UCSD-AML1 (cell line): ENCODE results near the gene HLA-DRA.
"Not testable (repeated sequence)": the region's sequence is repeated elsewhere in the genome, so short reads cannot be mapped to it uniquely, and the experiment has no call there.

Experiments
- DNase-seq: peaks from one replicate; lab custom pipeline; 2025; ENCODE audit not compliant: unreplicated experiment; lab: John Stamatoyannopoulos, UW

HLA-DRA gene

DNA sequence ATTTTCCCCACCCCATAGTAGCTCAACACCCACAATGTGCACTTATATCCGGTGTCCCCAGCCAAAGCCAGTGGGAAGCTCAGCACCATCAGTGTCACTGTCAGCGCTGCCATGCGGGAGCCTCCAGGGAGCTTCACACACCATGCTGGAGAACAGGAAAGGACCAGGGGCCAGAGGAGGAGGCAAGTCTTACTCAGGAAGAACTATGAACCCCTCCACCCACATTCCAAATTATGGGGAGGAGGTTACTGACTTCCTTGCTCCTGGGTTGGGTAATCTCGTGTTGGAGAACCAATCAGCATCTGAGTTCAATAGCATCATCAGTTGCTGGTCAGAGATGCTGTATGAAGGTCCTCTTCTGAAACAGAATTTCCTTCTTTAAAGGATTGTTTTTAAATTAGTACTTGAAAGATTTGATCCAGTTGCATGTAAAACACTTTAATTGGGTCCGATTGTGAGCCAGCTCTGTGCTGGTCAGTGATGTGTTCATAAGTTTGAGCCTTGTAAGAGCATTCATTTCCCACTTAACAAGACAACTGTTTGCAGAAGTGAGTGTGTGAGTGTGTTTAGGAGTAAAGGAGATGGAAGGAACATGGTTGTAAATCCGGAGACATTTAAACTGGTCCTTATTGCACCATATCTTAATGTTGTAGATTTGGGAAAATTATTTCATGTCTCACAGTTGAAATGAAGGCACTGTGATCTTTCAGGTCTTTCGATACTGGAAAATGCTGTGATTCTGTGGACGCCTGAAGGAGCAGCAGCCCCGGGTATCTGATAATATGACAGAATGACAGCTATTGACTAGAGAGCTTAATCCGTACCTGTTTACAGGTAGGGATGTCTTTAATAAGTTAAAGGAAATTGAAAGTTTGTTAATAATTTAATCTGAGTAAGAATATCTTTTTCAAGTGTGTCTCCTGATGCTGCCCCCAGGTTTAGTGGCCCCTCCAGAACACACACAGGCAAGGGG lies 34.0 kb downstream of the HLA-DRA start:
- not testable (repeated sequence) for DNase-seq

GRCh38 chr6:32475392-32476206 lies 35.9 kb downstream of the HLA-DRA start:
- DNase-seq, result no peak

GRCh38 chr6:32483968-32484613 lies 44.4 kb downstream of the HLA-DRA start:
- DNase-seq, result no peak

DNA sequence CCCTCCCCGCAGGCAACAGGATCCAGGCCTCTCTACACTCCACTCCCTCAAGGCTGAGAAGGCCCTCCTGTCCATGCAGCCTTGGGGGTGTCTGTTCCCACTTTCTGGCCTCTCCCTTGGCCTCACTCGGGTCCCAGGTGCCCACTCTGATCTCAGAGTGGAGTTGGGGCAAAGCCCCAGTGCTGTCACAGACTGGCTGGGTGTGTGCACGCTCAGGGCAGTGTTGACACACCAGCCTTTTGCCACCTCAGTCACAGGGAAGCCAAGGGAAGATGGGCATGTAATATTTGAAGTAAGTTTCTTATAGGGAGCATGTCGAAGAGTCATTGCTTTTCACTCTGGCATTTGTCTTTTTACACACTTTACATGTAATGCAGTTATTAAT lies 44.9 kb downstream of the HLA-DRA start:
- DNase-seq, result no peak

GRCh38 chr6:32488083-32488482 lies 48.4 kb downstream of the HLA-DRA start:
- no peak for DNase-seq

GRCh38 chr6:32491700-32492099 lies 52.0 kb downstream of the HLA-DRA start:
- DNase-seq, result no peak

- no peak for DNase-seq
These were observed 52.7 kb downstream of the HLA-DRA start for GRCh38 chr6:32492351-32492750.
